HG02885 (cell line): ENCODE measurements around the gene MAGI1.

ENCODE experiments used
- ATAC-seq: cut with Tn5 transposase; IDR thresholded peaks from one replicate; pipeline ENCODE4 v1.9.1; 2021; ENCODE audit warnings: mild to moderate bottlenecking; ENCODE audit not compliant: unreplicated experiment, poor library complexity

The MAGI1 gene

DNA sequence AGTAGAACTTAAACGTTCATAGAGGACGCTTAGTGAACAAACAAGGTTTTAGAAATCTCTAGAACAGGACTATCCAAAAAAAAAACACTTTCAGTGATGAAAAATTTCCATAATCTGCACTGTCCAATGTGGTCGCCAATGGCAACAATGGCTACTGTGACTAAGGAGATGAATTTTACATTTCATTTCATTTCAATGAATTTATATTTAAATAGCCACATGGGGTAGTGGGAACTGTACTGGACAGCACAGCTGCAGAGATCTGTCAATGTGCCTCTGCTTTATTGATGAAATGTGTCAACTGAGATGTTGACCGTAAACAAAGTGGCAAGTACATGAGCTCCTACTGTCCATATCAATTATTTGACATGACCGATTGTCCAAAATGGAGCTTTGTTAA lies 222.5 kb downstream of the MAGI1 start:
- no peak for ATAC-seq

DNA sequence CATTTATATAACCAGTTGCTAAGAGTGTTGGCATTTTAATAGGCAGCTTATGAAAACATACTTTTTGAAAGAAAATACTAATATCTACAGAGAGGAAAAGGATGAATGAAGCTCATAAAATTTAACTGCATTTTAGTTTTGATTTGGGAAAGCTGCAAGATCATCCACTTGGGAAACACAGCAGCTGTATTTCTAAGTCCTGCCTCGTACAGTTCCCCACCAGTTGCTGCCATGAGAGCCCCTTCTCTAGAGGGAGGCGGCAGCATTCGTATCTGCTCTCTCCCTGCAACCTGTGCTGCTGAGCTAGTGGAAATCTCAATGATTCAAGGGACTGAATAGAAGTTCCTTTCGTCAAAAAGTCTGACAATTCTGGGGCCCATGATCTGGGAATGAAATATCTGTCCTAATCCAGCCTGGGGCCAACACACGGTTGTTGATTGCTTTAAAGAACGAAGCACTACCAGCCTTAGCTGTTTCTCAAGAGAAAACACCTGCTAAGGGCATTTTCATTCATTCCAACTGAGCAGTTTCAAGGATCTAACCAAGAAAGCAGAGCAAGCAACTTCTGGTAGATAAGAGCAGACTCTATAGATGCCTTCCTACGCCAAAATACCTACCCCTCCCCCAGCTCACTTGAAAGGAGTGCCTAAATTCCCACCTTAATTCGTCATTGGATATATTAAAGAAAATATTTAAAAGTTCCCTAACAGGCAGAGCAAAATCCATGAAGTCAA lies 223.7 kb downstream of the MAGI1 start:
- ATAC-seq: no peak

DNA sequence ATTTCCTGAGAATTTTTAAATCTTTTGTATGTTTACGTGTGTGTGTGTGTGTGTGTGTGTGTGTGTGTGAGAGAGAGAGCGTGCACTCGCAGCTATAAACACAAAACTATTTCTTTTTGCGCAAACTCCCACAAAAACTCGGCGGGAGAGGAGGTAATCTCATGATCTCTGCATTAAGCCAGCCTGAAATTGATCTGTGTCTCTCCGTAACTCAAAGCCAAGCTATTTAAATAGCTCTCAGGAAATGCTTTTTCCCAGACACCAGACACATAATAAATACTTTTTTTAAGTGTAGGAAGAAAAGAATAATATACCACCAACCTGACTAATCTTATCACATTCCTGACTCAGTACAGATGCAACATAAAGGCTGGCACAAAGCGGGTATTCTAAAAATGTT lies 226.8 kb downstream of the MAGI1 start:
- no peak for ATAC-seq

DNA sequence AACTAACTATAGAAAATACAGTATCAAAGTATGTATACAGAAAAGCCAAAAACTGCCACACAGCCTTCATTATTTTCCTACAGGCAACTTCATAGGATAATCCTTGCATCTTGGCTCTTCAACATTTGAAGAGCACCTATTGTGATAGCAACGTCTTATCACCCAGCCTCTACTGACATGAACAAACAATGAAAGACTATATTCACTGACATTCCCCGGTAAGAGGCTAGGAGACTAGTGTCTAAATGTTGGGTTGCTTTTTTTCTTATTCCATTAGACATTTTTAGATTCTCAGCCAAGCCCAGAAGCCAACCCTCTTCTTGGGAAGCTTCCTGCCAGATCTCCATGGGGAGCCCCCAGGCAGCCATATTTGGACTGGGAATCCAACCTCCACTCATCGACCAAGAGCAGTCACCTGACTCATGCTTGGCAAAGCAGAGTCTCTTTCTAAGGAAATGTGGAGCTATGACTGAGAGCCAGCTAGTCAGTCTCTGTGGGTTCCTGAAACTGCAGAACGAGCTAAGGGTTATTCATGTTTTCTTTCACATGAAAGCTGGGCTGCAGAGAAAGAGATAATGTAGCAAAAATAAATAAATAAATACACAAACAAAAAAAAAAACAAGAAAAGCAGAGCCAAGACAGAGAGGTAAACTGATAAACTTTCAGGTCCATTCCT lies 227.5 kb downstream of the MAGI1 start:
- ATAC-seq: no peak

DNA sequence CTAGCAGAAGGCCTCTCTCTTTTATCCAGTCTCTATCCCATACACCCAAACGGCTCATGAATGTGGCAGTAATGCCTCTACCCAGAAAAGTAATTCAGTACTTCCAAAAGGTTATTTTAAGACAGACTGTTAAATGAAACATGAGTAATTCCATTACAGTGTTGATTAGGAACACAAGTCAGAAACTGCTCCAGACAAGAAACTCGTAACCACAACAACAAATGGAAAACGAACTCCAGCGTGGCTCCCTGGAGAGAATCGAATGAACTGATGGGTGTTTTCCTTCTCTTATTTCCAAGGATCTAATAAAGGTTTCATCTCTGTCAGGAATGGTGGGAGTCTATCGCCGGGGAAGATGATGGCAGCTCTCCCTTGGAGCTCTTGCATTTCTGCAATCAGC lies 228.4 kb downstream of the MAGI1 start:
- ATAC-seq: no peak

DNA sequence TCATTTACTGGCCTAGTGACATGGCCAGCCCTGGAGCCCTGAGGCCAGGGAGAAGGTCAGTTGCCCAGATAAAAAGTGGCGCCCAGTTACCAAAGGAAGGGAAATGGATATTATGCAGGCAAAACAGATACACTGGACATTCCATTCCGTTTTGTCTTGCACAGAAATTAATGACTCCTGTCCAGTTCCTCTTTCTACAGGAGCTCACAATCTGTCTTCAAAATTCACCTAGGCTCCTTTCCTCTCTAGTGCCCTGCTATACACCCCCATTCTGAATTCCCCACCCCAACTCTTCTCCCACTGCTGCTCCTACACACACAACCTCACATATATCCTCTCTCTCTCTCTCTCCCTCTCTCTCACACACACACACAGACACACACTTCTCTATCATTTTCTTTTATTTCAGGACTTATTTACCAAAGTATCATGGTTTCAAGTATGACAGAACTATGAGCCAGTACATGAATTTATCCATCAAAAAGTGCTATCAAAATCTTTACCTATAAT lies 229.0 kb downstream of the MAGI1 start:
- no peak for ATAC-seq

DNA sequence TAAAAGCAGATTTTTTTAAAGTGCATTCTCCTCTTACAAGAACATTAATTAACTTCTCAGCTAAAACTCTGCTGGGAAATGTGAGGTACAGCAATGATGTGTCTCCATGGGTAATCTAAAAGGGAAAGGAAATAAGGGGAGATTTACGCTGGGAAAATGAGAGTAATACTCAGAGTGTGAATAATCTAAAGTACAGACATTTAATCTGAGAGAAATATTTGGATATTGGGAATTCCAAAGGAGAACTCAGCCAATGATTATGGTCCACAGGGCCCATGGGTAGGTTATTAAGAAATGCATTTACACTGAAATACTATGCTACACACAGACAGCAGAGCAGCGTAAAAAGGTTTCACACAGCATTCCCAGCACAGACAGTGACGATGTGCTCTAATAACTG lies 229.9 kb downstream of the MAGI1 start:
- no peak for ATAC-seq

DNA sequence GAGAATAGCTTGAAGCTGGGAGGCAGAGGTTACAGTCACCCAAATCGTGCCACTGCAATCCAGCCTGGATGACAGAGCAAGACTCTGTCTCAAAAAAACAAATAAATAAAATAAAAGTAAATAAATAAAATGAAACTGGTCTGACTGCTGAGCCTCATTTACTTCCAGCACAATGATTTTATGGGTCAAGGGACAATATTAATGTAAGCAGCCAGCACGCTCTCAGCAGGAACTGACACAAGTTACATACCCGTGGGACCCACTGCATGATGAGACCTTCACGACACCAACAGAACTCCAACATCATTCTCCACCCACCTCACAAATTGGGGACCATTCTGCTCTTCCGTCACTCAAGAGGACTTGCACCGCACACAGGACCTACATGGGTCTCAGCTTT lies 230.3 kb downstream of the MAGI1 start:
- ATAC-seq: no peak

DNA sequence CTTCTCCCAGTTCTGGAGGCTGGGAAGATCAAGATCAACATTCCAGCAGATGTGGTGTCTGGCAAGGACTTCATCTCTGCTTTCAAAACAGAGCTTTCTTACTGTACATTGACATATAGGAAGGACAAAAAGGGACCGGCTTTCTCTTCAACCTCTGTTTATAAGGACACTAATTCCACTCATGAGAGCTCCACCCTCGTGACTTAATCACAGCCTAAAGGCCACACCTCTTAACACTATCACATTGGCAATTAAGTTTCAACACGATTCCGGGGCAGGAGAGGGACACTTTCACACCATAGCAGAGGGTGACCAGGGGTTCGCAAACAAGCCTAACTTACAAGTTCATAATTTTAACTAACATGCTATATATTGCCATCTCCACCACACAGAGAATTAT lies 231.5 kb downstream of the MAGI1 start:
- no peak for ATAC-seq

DNA sequence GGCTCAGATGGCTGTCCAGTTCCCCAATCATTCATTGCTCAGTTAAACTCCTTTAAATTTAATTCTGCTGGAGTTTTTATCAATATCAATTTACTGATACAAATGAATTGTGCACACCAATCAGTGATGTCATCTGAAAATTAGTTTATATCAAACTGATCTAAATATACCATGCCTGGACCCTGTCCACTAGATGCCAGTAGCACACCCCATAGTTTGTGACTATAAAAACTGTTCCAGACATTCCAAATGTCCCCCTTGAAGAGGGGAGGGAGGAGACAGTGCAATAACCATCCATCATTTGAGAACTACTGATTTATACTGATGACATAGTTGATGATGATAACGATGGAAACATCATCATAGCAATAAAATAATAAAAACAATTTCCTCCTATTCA lies 232.1 kb downstream of the MAGI1 start:
- ATAC-seq: no peak

DNA sequence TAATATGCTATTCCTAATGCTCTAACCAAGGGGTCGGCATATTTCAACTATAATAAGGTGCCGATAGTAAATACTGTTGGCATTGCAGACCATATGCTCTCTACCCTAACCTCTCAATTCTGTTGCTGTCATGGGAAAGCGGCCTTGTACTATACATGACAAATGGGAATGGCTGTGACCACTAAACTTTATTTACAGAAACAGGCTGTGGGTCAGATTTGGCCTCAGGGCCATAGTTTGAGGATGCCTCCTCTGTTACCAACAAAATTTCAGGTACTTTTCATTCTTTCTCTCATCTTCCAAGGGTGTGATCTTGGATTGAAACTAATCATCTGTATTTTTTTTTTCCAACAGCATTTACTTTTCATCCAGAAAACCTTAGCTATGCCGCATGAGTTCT lies 242.0 kb downstream of the MAGI1 start:
- ATAC-seq: no peak

DNA sequence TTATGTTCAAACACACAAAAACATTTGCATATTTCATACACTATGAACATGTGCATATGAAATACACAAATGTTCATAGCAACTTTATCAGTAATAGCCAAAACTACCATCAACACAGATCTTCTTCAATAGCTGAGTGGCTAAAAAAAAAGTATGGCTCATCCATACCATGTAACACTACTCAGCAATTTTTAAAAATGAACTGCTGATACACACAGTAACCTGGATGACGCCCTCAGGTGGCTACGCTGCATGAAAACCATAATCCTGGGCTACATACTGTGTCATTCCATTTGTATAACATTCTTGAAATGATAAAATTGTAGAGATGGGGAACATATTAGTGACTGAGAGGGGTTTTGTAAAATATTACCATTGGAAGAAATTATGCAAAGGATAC lies 243.6 kb downstream of the MAGI1 start:
- no peak for ATAC-seq

DNA sequence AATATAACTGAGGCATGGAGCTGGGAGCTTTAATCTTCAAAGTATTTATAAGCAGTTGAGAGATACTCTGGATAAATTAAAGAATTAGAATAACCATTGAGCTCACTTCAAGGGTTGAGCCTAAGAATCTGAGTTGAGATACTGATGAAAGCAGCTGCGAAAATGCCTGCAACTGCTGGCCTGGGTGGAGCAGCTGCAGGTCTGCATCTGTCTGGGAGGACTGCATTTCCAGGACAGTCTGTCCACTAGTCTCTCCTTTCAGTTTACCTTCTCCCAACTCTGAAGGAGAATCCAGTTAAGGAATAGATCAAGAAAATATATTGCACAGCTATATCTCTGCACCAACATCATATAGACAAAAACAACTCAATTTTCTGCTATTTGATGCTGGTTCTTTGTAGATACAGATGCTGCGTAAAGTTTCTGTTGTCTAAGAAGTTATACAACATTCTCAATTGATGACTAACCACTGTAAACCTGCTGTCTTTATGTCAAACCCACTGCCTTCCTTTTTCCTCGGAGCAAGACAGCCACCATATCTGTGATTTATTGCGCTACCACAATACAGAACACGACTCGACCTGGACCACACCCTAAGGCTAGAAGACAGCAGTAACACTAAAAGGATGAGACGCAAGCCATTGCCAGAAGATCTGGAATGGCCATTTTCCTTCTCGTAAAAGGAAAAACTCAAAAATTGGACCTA lies 245.1 kb downstream of the MAGI1 start:
- ATAC-seq: no peak

DNA sequence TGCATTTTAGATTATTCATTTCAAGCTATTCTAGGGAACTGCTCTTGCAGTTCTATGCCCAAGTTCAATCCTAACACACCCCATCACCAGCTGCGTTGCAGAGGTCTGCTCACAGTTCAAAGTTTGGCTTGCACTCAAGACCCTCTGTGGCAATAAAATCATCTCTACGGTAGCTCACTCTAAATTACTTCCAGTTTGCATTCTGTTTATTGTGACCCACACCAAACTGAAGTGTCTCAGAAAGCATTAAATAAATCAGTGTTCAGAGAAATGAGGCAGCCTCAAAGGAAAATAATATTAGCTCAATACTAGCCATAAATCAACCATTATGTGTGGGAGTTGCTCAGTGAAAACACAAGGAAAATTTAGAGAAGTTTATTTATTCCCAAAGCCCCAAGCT lies 250.3 kb downstream of the MAGI1 start:
- no peak for ATAC-seq

DNA sequence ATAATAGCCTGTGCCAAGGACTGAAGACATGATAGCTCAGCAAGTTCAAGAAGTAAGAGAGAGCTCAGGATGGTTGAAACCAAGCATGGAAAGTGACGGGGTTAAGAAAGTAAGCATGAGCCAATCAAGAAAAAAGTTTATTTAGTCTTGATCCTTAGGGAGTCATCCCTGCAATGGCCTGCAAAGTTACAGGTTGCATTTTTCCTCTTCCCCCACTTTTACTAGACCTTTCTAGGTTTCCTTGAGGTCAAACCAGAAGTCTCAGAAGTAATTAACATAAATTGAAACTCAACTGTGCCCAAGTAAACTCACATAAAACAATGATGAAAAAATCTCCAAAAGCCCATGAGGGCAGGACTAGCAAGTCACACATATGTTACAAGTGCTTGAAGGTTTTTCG lies 250.9 kb downstream of the MAGI1 start:
- ATAC-seq: no peak

DNA sequence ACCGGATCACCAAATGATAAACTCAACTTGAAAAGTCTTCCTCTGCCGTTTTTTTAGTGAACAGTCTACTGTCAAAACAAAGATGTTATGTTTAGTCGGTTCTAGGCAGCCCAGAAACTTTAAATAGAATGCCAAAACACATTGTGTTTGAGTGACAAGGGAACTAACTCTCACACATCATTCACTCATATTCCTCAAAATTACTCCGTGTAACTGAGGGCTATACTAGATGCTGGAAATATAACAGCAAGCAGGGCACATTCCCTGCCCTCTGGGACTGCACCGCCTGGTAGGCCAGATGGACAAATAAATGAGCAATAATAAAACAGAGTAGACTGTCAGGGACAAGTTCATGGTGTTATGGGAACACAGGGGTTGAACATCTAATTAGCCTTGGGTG lies 251.4 kb downstream of the MAGI1 start:
- no peak for ATAC-seq

DNA sequence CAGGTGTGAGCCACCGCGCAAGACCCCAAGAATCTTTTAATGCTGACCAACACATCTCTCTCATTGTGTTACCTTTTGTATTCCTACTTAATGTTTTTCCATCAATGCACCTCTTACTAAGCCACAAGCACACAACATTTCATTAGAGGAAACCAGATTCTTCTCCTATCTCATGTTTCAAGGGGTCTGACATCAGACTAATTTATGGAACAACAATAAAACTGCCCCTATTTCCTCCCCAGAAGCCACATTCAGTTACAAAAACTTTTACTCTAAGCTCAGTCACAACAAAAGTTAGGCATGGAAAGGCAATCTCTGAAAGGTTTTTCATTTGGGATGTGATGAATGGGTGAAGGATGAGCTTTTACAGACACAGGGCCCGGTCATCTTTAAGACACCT lies 251.8 kb downstream of the MAGI1 start:
- ATAC-seq: no peak

DNA sequence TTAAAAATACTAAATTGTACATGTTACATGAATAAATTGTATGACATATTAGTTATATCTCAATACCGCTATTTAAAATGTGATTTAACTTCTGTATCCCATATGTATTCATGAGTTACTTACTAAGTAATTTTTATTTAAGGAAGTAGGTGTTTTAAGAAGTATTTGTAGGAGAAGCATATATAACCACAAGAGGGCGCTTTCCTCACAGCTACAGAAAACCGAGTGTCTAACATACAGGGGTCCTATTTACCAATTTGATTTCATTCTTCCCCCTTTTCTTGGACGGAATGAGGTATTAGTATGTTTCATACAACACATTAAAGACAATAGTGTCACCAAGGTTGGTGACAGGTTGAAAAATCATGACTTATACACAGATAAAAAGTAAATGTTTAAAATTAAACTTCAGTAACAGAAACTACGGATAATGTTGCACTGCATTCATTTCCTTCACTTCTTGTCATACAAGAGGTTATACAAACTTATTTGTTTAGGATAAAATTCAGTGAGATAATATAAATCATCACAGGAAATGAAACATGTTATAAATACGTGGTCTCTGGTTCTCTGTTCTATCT lies 253.6 kb downstream of the MAGI1 start:
- no peak for ATAC-seq

DNA sequence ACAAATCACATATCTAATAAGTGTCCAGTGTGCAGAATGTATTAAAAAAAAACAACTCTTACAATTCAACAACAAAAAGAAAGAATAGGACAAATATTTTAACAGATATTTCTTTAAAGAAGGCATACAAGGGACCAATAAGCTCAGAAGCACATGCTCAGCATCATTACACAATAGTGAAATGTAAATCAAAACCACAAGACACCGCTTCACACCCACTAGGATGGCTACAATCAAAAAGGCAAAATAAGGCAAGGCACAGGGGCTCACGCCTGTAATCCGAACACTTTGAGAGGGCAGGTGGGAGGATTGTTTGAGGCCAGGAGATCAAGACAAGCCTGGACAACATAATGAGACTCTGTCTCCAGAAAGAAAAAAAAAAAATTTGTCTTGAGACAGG lies 255.6 kb downstream of the MAGI1 start:
- ATAC-seq: no peak

DNA sequence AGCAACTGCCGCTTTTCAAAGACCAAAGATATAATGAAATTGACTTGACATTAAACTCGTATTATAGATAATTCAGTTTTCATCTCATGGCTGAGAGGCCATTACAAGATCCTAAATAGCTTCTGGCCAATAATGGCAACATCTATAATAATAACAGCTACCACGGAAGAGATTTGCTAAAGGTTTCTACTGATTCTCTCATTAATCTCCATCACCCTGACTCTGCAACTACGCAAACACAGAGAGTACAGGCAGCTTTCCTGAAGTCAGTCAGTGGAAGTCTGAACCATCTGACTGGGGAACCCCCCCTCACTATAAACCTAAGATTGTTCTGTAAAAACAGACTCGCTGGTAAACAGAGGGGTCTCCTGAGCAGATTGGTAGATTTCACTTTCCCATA lies 257.1 kb downstream of the MAGI1 start:
- no peak for ATAC-seq

DNA sequence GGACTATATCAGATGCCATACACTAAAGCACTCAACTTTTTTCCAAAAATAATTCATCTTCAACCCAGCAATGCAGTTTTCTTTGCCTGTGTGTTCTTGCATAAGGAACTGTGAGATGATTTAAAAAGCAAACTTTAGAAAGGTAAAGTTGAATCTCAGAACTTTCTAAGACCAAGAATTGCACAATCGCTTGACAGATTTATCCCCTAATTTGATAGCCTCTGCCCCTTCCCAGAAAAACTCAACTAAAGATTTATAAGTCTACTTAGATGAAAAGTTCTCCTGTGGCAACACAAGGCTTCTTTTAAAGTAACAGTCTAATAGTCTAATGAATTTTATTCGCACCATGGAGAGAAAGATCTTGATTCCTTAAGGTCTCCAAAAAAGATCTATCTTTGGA lies 259.3 kb downstream of the MAGI1 start:
- no peak for ATAC-seq
